ENCODE measurements around the gene C9orf50. TPM values are rescaled to one million over a fixed set of nuclear protein-coding genes. Genes with fewer than 3 reads are reported as not detected.
"Not testable (repeated sequence)": the region's sequence is repeated elsewhere in the genome, so short reads cannot be mapped to it uniquely, and the experiment has no call there.

The C9orf50 gene
- total RNA-seq, 1 donor from 2014 or later, result not detected

- Histone ChIP-seq H3K9me3 (no peaks in the 10 kb centered on the region), H3K27me3 (no peaks in the 10 kb centered on the region), H3K4me1 (peaks cover 0 to 30% of the 10 kb centered on the region in 2 donors), H3K36me3 (no peaks in the 10 kb centered on the region), H3K27ac (peak overlapping the region; percentile 68 to 74), H3K4me3 (peak overlapping the region; percentile 59 to 76)
- no peak for TF ChIP-seq CTCF (IDR thresholded peaks at IDR 0.05)
- no peak for DNase-seq (ENCODE audit: low spot score in 2 of 2)
- intact Hi-C loops (cut with DNase I), result loop anchor here (2.0 kb wide), 4 partner anchors 18 to 58 kb away; no protein-coding TSS in a partner anchor
Observed at GRCh38 chr9:129666575-129666974, 45.7 kb upstream of the C9orf50 start.

- Histone ChIP-seq H3K9me3 (no peaks in the 10 kb centered on the region), H3K4me1 (peaks cover 0 to 30% of the 10 kb centered on the region in 2 donors), H3K27ac (peak overlapping the region; percentile 68 to 74), H3K27me3 (no peaks in the 10 kb centered on the region), H3K36me3 (no peaks in the 10 kb centered on the region), H3K4me3 (peak overlapping the region; percentile 59 to 76)
- intact Hi-C loops (cut with DNase I), result loop anchor here (2.0 kb wide), 5 partner anchors 17 to 59 kb away; partner anchors contain the start of gene ASB6
- peak in 1 of 3 experiments; percentile 46 for TF ChIP-seq CTCF (IDR thresholded peaks at IDR 0.05)
- no peak for DNase-seq (ENCODE audit: low spot score in 2 of 2)
Observed at GRCh38 chr9:129665814-129666520, 45.1 kb upstream of the C9orf50 start.

GRCh38 chr9:129665389-129665775 lies 44.5 kb upstream of the C9orf50 start, which contains the start of gene PRRX2:
PRRX2 (plus strand) TSS chr9:129665647; CDS start chr9:129665868, 221 bp downstream.
- Histone ChIP-seq H3K27ac (peak within 1 kb of the TSS; percentile 68 to 74), H3K4me1 (peaks cover 0 to 30% of the 10 kb centered on the region in 2 donors), H3K4me3 (peak within 1 kb of the TSS; percentile 59 to 76), H3K36me3 (no peaks in the 10 kb centered on the region), H3K9me3 (no peaks in the 10 kb centered on the region), H3K27me3 (no peaks in the 10 kb centered on the region)
- intact Hi-C loops (cut with DNase I), result loop anchor here (2.0 kb wide), 1 partner anchor 23 kb away; the partner anchor contains the start of gene ASB6
- peak in 1 of 2 donors; percentile 77 for DNase-seq (ENCODE audit: low spot score in 2 of 2)
- TF ChIP-seq CTCF (IDR thresholded peaks at IDR 0.05), result no peak

- no peak for TF ChIP-seq CTCF (IDR thresholded peaks at IDR 0.05)
- no peaks in the 10 kb centered on the region for H3K27me3 ChIP-seq
- intact Hi-C loops (cut with DNase I), result loop anchor here (2.0 kb wide), 1 partner anchor 22 kb away; the partner anchor contains the start of gene ASB6
- H3K4me3 ChIP-seq, result peak overlapping the region; percentile 59 to 76
- peaks cover 0 to 25% of the 10 kb centered on the region in 2 donors for H3K4me1 ChIP-seq
- DNase-seq (ENCODE audit: low spot score in 2 of 2), result no peak
- no peaks in the 10 kb centered on the region for H3K9me3 ChIP-seq
- peak overlapping the region; percentile 63 to 74 for H3K27ac ChIP-seq
- H3K36me3 ChIP-seq, result no peaks in the 10 kb centered on the region
Observed at GRCh38 chr9:129664746-129665388, 44.0 kb upstream of the C9orf50 start.

- H3K9me3 ChIP-seq; H3K27me3 ChIP-seq; H3K36me3 ChIP-seq; H3K27ac ChIP-seq; intact Hi-C loops (cut with DNase I); H3K4me3 ChIP-seq; DNase-seq (ENCODE audit: low spot score in 2 of 2); H3K4me1 ChIP-seq: not testable (repeated sequence)
Observed at GRCh38 chr9:129662239-129662638, 41.3 kb upstream of the C9orf50 start.

- Histone ChIP-seq H3K27ac (no peak overlapping the region), H3K9me3 (no peaks in the 10 kb centered on the region), H3K4me3 (no peak overlapping the region), H3K4me1 (peaks cover 0 to 3% of the 10 kb centered on the region in 2 donors), H3K27me3 (no peaks in the 10 kb centered on the region), H3K36me3 (no peaks in the 10 kb centered on the region)
- no peak for TF ChIP-seq CTCF (IDR thresholded peaks at IDR 0.05)
- no peak for DNase-seq (ENCODE audit: low spot score in 2 of 2)
- intact Hi-C loops (cut with DNase I), result no loop called here
Observed at GRCh38 chr9:129661029-129661428, 40.1 kb upstream of the C9orf50 start.
